ENCODE data around the gene LRMDA. TPM values are rescaled to one million over a fixed set of nuclear protein-coding genes. Genes with fewer than 3 reads are reported as not detected.

The LRMDA gene
- total RNA-seq, 2 experiments from 2014 or later = not detected

GRCh38 chr10:76209135-76209534 is 777.7 kb downstream of the LRMDA start:
- H3K27ac ChIP-seq (ENCODE audit: low read depth, low read length, poor library complexity, severe bottlenecking) = no peak overlapping the region
- no peaks in the 10 kb centered on the region for H3K36me3 ChIP-seq (ENCODE audit: insufficient read depth, low read length)
- no peaks in the 10 kb centered on the region for H3K79me2 ChIP-seq (ENCODE audit: insufficient read depth, low read depth, low read length)
- BruUV-seq (replicated peaks) = no TSS peak
- H4K20me1 ChIP-seq (ENCODE audit: insufficient read depth, low read length) = no peaks in the 10 kb centered on the region
- intact Hi-C loops (cut with micrococcal nuclease; ENCODE audit: unreplicated experiment) = no loop called here
- TF ChIP-seq CTCF (conservative IDR thresholded peaks at IDR 0.05; ENCODE audit: low read length) = no peak
- TF ChIP-seq EZH2phosphoT487 (IDR thresholded peaks at IDR 0.05; ENCODE audit: borderline replicate concordance, low read depth, low read length) = no peak
- no peaks in the 10 kb centered on the region for H3K4me1 ChIP-seq (ENCODE audit: insufficient read depth, low read length, poor library complexity, severe bottlenecking)
- H3K4me2 ChIP-seq (ENCODE audit: low read length) = no peak overlapping the region
- H3K9me3 ChIP-seq (ENCODE audit: low read length) = no peaks in the 10 kb centered on the region
- H3K9me2 ChIP-seq (ENCODE audit: insufficient read depth, low read length) = no peaks in the 10 kb centered on the region
- no peak overlapping the region for H2AFZ ChIP-seq (ENCODE audit: low read length)
- ChIA-PET CTCF (ENCODE audit: unreplicated experiment) (no interaction called here), POLR2A (no interaction called here)
- no peak overlapping the region for H3K4me3 ChIP-seq (ENCODE audit: low read depth, low read length, poor library complexity, severe bottlenecking)
- DNase-seq (ENCODE audit: low spot score) = no peak

GRCh38 chr10:76210211-76210610 is 778.8 kb downstream of the LRMDA start:
- no peak overlapping the region for H2AFZ ChIP-seq (ENCODE audit: low read length)
- H3K4me2 ChIP-seq (ENCODE audit: low read length) = no peak overlapping the region
- H3K9me3 ChIP-seq (ENCODE audit: low read length) = no peaks in the 10 kb centered on the region
- H3K4me3 ChIP-seq (ENCODE audit: low read depth, low read length, poor library complexity, severe bottlenecking) = no peak overlapping the region
- TF ChIP-seq EZH2phosphoT487 (IDR thresholded peaks at IDR 0.05; ENCODE audit: borderline replicate concordance, low read depth, low read length) (no peak), CTCF (conservative IDR thresholded peaks at IDR 0.05; ENCODE audit: low read length) (no peak)
- POLR2A ChIA-PET = no interaction called here
- H3K4me1 ChIP-seq (ENCODE audit: insufficient read depth, low read length, poor library complexity, severe bottlenecking) = no peaks in the 10 kb centered on the region
- no peaks in the 10 kb centered on the region for H4K20me1 ChIP-seq (ENCODE audit: insufficient read depth, low read length)
- no peaks in the 10 kb centered on the region for H3K36me3 ChIP-seq (ENCODE audit: insufficient read depth, low read length)
- no TSS peak for BruUV-seq (replicated peaks)
- no peaks in the 10 kb centered on the region for H3K9me2 ChIP-seq (ENCODE audit: insufficient read depth, low read length)
- intact Hi-C loops (cut with micrococcal nuclease; ENCODE audit: unreplicated experiment) = no loop called here
- CTCF ChIA-PET (ENCODE audit: unreplicated experiment) = no interaction called here
- DNase-seq (ENCODE audit: low spot score) = no peak
- H3K79me2 ChIP-seq (ENCODE audit: insufficient read depth, low read depth, low read length) = no peaks in the 10 kb centered on the region
- H3K27ac ChIP-seq (ENCODE audit: low read depth, low read length, poor library complexity, severe bottlenecking) = no peak overlapping the region

- no peak for DNase-seq (ENCODE audit: low spot score)
- Histone ChIP-seq H3K4me2 (ENCODE audit: low read length) (no peak overlapping the region), H3K9me2 (ENCODE audit: insufficient read depth, low read length) (no peaks in the 10 kb centered on the region), H3K4me3 (ENCODE audit: low read depth, low read length, poor library complexity, severe bottlenecking) (no peak overlapping the region), H4K20me1 (ENCODE audit: insufficient read depth, low read length) (no peaks in the 10 kb centered on the region), H2AFZ (ENCODE audit: low read length) (no peak overlapping the region), H3K9me3 (ENCODE audit: low read length) (no peaks in the 10 kb centered on the region), H3K27ac (ENCODE audit: low read depth, low read length, poor library complexity, severe bottlenecking) (no peak overlapping the region), H3K36me3 (ENCODE audit: insufficient read depth, low read length) (no peaks in the 10 kb centered on the region), H3K79me2 (ENCODE audit: insufficient read depth, low read depth, low read length) (no peaks in the 10 kb centered on the region), H3K4me1 (ENCODE audit: insufficient read depth, low read length, poor library complexity, severe bottlenecking) (no peaks in the 10 kb centered on the region)
- ChIA-PET POLR2A (no interaction called here), CTCF (ENCODE audit: unreplicated experiment) (no interaction called here)
- intact Hi-C loops (cut with micrococcal nuclease; ENCODE audit: unreplicated experiment) = no loop called here
- no TSS peak for BruUV-seq (replicated peaks)
- TF ChIP-seq CTCF (conservative IDR thresholded peaks at IDR 0.05; ENCODE audit: low read length) (no peak), EZH2phosphoT487 (IDR thresholded peaks at IDR 0.05; ENCODE audit: borderline replicate concordance, low read depth, low read length) (no peak)
Measured at GRCh38 chr10:76211691-76212090, 780.3 kb downstream of the LRMDA start.

Data from OCI-LY7 (cell line).